K562 (cell line): ENCODE data around the gene HVCN1. TPM values are rescaled to one million over a fixed set of nuclear protein-coding genes. Genes with fewer than 3 reads are reported as not detected.

Source experiments
- E2F6 ChIP-seq, 2 experiments: IDR thresholded peaks; 2 replicates each; pipeline ENCODE4 v1.6.1; 2011; ENCODE audit warnings: borderline replicate concordance in 1 of 2, control low read depth in 1 of 2, low read depth in 1 of 2, low read length in 1 of 2, mild to moderate bottlenecking in 1 of 2, mixed read lengths in 1 of 2, moderate library complexity in 1 of 2; ENCODE audit not compliant: insufficient read depth in 1 of 2, insufficient read length in 1 of 2, poor library complexity in 1 of 2, severe bottlenecking in 1 of 2; ENCODE audit errors: extremely low read depth in 1 of 2
- HSF4 ChIP-seq: fragments of 250-450 bp; sonication (Bioruptor Pico); IDR thresholded peaks from 2 replicates; pipeline ENCODE4 v2.1.2; 2022; ENCODE audit warnings: mild to moderate bottlenecking, moderate library complexity, borderline replicate concordance
- MAZ ChIP-seq, 2 experiments: fragments of 450-650 bp in 1 of 2; sonication (generic) in 1 of 2; formaldehyde crosslinking; IDR thresholded peaks in 1 of 2; conservative IDR thresholded peaks in 1 of 2; 2 replicates each; pipeline versions ENCODE4 v1.4.0 to v1.5.0; 2020; ENCODE audit warnings: mild to moderate bottlenecking in 1 of 2, missing genetic modification reagents in 1 of 2
- NR2C1 ChIP-seq, 2 experiments: fragments of 450-650 bp; IDR thresholded peaks; 2 replicates each; pipeline ENCODE4 v1.6.1; 2017; ENCODE audit warnings: mild to moderate bottlenecking in 2 of 2, antibody characterized with exemption in 1 of 2, inconsistent platforms in 1 of 2, missing compliant biosample characterization in 1 of 2, missing genetic modification characterization in 1 of 2
- PHF8 ChIP-seq: fragments of 200-600 bp; sonication (generic); IDR thresholded peaks from 2 replicates; pipeline ENCODE4 v1.6.1; 2012; ENCODE audit warnings: mixed run types, mild to moderate bottlenecking, inconsistent platforms, low read length, moderate library complexity, borderline replicate concordance
- POLR2B ChIP-seq: fragments of 450-650 bp; IDR thresholded peaks from 2 replicates; pipeline ENCODE4 v1.6.1; 2018; ENCODE audit warnings: low read depth; ENCODE audit not compliant: partially characterized antibody
- PREB ChIP-seq: sonication (generic); formaldehyde crosslinking; IDR thresholded peaks from 2 replicates; pipeline ENCODE4 v1.8.1; 2023; ENCODE audit warnings: mild to moderate bottlenecking, missing genetic modification reagents
- RCOR1 ChIP-seq, 2 experiments: IDR thresholded peaks; 2 replicates each; pipeline ENCODE4 v1.6.1; 2012; ENCODE audit warnings: low read depth in 2 of 2, low read length in 2 of 2, borderline replicate concordance in 1 of 2, improper control_type of control experiment in 1 of 2
- SMAD1 ChIP-seq: fragments of 150-350 bp; IDR thresholded peaks from 2 replicates; pipeline ENCODE4 v1.6.1; 2014; ENCODE audit warnings: low read length, low read depth; ENCODE audit not compliant: partially characterized antibody
- SRSF7 ChIP-seq: fragments of 200-400 bp; formaldehyde crosslinking; optimal IDR thresholded peaks from 2 replicates; pipeline ENCODE3; 2017; ENCODE audit warnings: mild to moderate bottlenecking, low read depth, low read length
- SRSF9 ChIP-seq: fragments of 200-400 bp; formaldehyde crosslinking; IDR thresholded peaks from 2 replicates; pipeline ENCODE4 v1.6.1; 2017; ENCODE audit warnings: low read depth, low read length, borderline replicate concordance
- ZBTB33 ChIP-seq: sonication (generic); formaldehyde crosslinking; IDR thresholded peaks from 2 replicates; pipeline ENCODE4 v1.8.1; 2023; ENCODE audit warnings: mild to moderate bottlenecking, missing genetic modification reagents
- ZFX ChIP-seq: sonication (generic); formaldehyde crosslinking; IDR thresholded peaks from 2 replicates; pipeline ENCODE4 v1.8.0; 2022; ENCODE audit warnings: mild to moderate bottlenecking, missing genetic modification reagents, moderate library complexity
- ZNF121 ChIP-seq: sonication (generic); formaldehyde crosslinking; conservative IDR thresholded peaks from 2 replicates; pipeline ENCODE4 v1.8.0; 2022; ENCODE audit warnings: missing genetic modification reagents
- ZNF830 ChIP-seq: fragments of 250-450 bp; sonication (Bioruptor Pico); IDR thresholded peaks from 2 replicates; pipeline ENCODE4 v1.5.0; 2021; ENCODE audit warnings: mild to moderate bottlenecking
- polyA plus RNA-seq, 8 experiments: library from polyadenylated mRNA; depleted of rRNA in 4 of 8; stranded (reverse) in 5 of 8; unstranded in 3 of 8; fragments of >200 nt; fragmentation: Nextera tagmentation in 2 of 8; fragmentation: Illumina TruSeq in 1 of 8; extraction: Ambion mirVana in 2 of 8; extraction: Trizol in 1 of 8; gene quantifications; 2 replicates each; pipeline versions ENCODE4 v1.2.1 to v1.2.3, GENCODE V29; 2011 to 2014; ENCODE audit warnings: inconsistent platforms in 1 of 8, missing spikeins in 1 of 8
- total RNA-seq, 7 experiments: library from RNA; depleted of rRNA in 6 of 7; stranded (reverse); fragments of >200 nt in 6 of 7; fragmentation: Illumina TruSeq in 2 of 7; extraction: Trizol in 2 of 7; gene quantifications; 2 replicates each; pipeline versions ENCODE4 v1.2.1 to v1.2.3, GENCODE V29; 2011 to 2021; ENCODE audit warnings: low replicate concordance in 1 of 7
- TF ChIP-seq, protein P1 (sequence below): fragments of 250-450 bp; sonication (Bioruptor Pico); IDR thresholded peaks from 2 replicates; pipeline ENCODE4 v1.5.0; 2020; ENCODE audit warnings: mild to moderate bottlenecking, borderline replicate concordance
- TF ChIP-seq, protein P2 (sequence below): sonication (generic); formaldehyde crosslinking; IDR thresholded peaks from 2 replicates; pipeline ENCODE4 v1.8.0; 2022; ENCODE audit warnings: missing genetic modification reagents, mild to moderate bottlenecking, moderate library complexity, borderline replicate concordance

The HVCN1 gene
- total and polyA plus RNA-seq, 9 of the 15 experiments (the other 6 are each of a cell fraction or from before 2014, with no cell fraction given): 0.21 to 1.4 (median 0.74) TPM

- peak in 1 of 2 experiments; percentile 46 for TF ChIP-seq E2F6 (IDR thresholded peaks at IDR 0.05; ENCODE audit: borderline replicate concordance in 1 of 2, extremely low read depth in 1 of 2, insufficient read depth in 1 of 2, insufficient read length in 1 of 2, low read depth in 1 of 2, low read length in 1 of 2, poor library complexity in 1 of 2, severe bottlenecking in 1 of 2)
- TF ChIP-seq HSF4 (CRISPR knock-in tag): no peak
- peak; percentile 47; the same call in 1 of the 2 replicates for TF ChIP-seq ZBTB33 (CRISPR knock-in tag)
- TF ChIP-seq ZFX: peak; percentile 82
- no peak for TF ChIP-seq POLR2B
- peak; percentile 48; the same call in 1 of the 2 replicates for TF ChIP-seq PHF8
- TF ChIP-seq SRSF9: no peak
- no peak for TF ChIP-seq ZNF830 (CRISPR knock-in tag)
- no peak for TF ChIP-seq NR2C1 (IDR thresholded peaks at IDR 0.05)
- no peak for TF ChIP-seq NR2C1 (tag; IDR thresholded peaks at IDR 0.05)
- TF ChIP-seq PREB (CRISPR knock-in tag): no peak
- 0 out of 2 replicates have a peak, but pooled peaks have one; percentile 37 for TF ChIP-seq ZNF121 (CRISPR knock-in tag)
- TF ChIP-seq SRSF7: no peak
- TF ChIP-seq, protein P1, sequence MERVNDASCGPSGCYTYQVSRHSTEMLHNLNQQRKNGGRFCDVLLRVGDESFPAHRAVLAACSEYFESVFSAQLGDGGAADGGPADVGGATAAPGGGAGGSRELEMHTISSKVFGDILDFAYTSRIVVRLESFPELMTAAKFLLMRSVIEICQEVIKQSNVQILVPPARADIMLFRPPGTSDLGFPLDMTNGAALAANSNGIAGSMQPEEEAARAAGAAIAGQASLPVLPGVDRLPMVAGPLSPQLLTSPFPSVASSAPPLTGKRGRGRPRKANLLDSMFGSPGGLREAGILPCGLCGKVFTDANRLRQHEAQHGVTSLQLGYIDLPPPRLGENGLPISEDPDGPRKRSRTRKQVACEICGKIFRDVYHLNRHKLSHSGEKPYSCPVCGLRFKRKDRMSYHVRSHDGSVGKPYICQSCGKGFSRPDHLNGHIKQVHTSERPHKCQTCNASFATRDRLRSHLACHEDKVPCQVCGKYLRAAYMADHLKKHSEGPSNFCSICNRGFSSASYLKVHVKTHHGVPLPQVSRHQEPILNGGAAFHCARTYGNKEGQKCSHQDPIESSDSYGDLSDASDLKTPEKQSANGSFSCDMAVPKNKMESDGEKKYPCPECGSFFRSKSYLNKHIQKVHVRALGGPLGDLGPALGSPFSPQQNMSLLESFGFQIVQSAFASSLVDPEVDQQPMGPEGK (CRISPR knock-in tag): no peak
- peak in 1 of 2 experiments; percentile 34; a peak in 1 of 4 replicates for TF ChIP-seq MAZ (CRISPR knock-in tag; conservative IDR thresholded peaks at IDR 0.05 in 1 of 2, IDR thresholded peaks at IDR 0.05 in 1 of 2)
- no peak for TF ChIP-seq SMAD1
- TF ChIP-seq, protein P2, sequence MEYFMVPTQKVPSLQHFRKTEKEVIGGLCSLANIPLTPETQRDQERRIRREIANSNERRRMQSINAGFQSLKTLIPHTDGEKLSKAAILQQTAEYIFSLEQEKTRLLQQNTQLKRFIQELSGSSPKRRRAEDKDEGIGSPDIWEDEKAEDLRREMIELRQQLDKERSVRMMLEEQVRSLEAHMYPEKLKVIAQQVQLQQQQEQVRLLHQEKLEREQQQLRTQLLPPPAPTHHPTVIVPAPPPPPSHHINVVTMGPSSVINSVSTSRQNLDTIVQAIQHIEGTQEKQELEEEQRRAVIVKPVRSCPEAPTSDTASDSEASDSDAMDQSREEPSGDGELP (CRISPR knock-in tag): peak; percentile 8; the same call in 1 of the 2 replicates
- TF ChIP-seq RCOR1 (IDR thresholded peaks at IDR 0.05; ENCODE audit: borderline replicate concordance in 1 of 2, low read depth in 2 of 2, low read length in 2 of 2): 0 out of 4 replicates have a peak, but pooled peaks of 1 of the 2 experiments have one; percentile 2
Observed at GRCh38 chr12:110689281-110690126, 589 bp upstream of the HVCN1 start (continued).
